CD14-positive monocyte (primary cell): ENCODE results near the gene TMEM44. TPM values are rescaled to one million over a fixed set of nuclear protein-coding genes. Genes with fewer than 3 reads are reported as not detected.

Experiments
- DNase-seq, 3 donors: peaks; one replicate each; pipeline ENCODE4 v3.0.0-alpha.2; 2011 to 2022
- H2AFZ ChIP-seq: 2 replicates; pipeline ENCODE4 v1.6.0; 2012; ENCODE audit warnings: mild to moderate bottlenecking, low read depth, low read length, inconsistent platforms; ENCODE audit not compliant: insufficient read depth, poor library complexity, severe bottlenecking
- H3K27ac ChIP-seq, 2 donors: 1 replicate in 1 of 2; 2 replicates in 1 of 2; pipeline ENCODE4 v1.5.1; 2012 to 2013; ENCODE audit warnings: low read length in 2 of 2, control low read depth in 1 of 2, inconsistent platforms in 1 of 2, low read depth in 1 of 2, mild to moderate bottlenecking in 1 of 2
- H3K27me3 ChIP-seq, 2 donors: one replicate each; pipeline versions ENCODE4 v1.6.0 to v1.6.1; 2011 to 2013; ENCODE audit warnings: low read length in 2 of 2; ENCODE audit not compliant: control insufficient read depth in 2 of 2, insufficient read depth in 2 of 2
- H3K36me3 ChIP-seq, 2 donors: replicated peaks in 1 of 2; 1 replicate in 1 of 2; 2 replicates in 1 of 2; pipeline versions ENCODE4 v1.5.1 to v1.6.1; 2012 to 2013; ENCODE audit warnings: low read length in 2 of 2, control low read depth in 1 of 2, inconsistent platforms in 1 of 2, mild to moderate bottlenecking in 1 of 2; ENCODE audit not compliant: insufficient read depth in 2 of 2, control insufficient read depth in 1 of 2
- H3K4me1 ChIP-seq, 2 donors: 1 replicate in 1 of 2; 2 replicates in 1 of 2; pipeline versions ENCODE4 v1.5.1 to v1.6.1; 2012 to 2013; ENCODE audit warnings: low read length in 2 of 2, control low read depth in 1 of 2, inconsistent platforms in 1 of 2, mild to moderate bottlenecking in 1 of 2, moderate library complexity in 1 of 2; ENCODE audit not compliant: insufficient read depth in 2 of 2, control insufficient read depth in 1 of 2
- H3K4me2 ChIP-seq: replicated peaks from 2 replicates; pipeline ENCODE3; 2012; ENCODE audit warnings: low read length, moderate library complexity, mild to moderate bottlenecking; ENCODE audit not compliant: poor library complexity, severe bottlenecking; ENCODE audit errors: extremely low read depth
- H3K4me3 ChIP-seq, 3 experiments: fragments of 200-600 bp in 1 of 3; sonication (generic) in 1 of 3; replicated peaks in 1 of 3; 1 replicate in 2 of 3; 2 replicates in 1 of 3; pipeline ENCODE4 v1.5.1; 2011 to 2013; ENCODE audit warnings: low read length in 3 of 3, mild to moderate bottlenecking in 3 of 3, control low read depth in 2 of 3, low read depth in 2 of 3, inconsistent platforms in 1 of 3, moderate library complexity in 1 of 3
- H3K79me2 ChIP-seq: 2 replicates; pipeline ENCODE4 v1.6.0; 2012; ENCODE audit warnings: mild to moderate bottlenecking, control low read depth, inconsistent platforms, low read length, moderate library complexity; ENCODE audit not compliant: insufficient read depth
- H3K9ac ChIP-seq: 2 replicates; pipeline ENCODE4 v1.6.0; 2017; ENCODE audit warnings: low read length, mild to moderate bottlenecking; ENCODE audit not compliant: insufficient read depth, poor library complexity, severe bottlenecking
- H3K9me3 ChIP-seq, 2 donors: replicated peaks in 1 of 2; 1 replicate in 1 of 2; 2 replicates in 1 of 2; pipeline versions ENCODE4 v1.5.1 to v1.6.1; 2012 to 2013; ENCODE audit warnings: low read length in 2 of 2, control low read depth in 1 of 2; ENCODE audit not compliant: control insufficient read depth in 1 of 2, insufficient read depth in 1 of 2
- H4K20me1 ChIP-seq: 2 replicates; pipeline ENCODE4 v1.6.0; 2012; ENCODE audit warnings: mild to moderate bottlenecking, low read length, control low read depth, moderate library complexity; ENCODE audit not compliant: insufficient read depth
- H3K27ac Mint-ChIP-seq, 7 donors: one replicate each; pipeline ENCODE4 v1.8.0; 2020; ENCODE audit warnings: mild to moderate bottlenecking in 7 of 7, mixed read lengths in 7 of 7, moderate library complexity in 6 of 7, inconsistent platforms in 2 of 7
- H3K27me3 Mint-ChIP-seq, 3 donors: one replicate each; pipeline ENCODE4 v1.8.0; 2021 to 2022; ENCODE audit warnings: low read depth in 3 of 3, mild to moderate bottlenecking in 3 of 3, mixed read lengths in 3 of 3, moderate library complexity in 3 of 3, inconsistent platforms in 1 of 3
- H3K36me3 Mint-ChIP-seq, 2 donors: one replicate each; pipeline ENCODE4 v1.8.0; 2020; ENCODE audit warnings: mixed read lengths in 2 of 2, inconsistent platforms in 1 of 2, mild to moderate bottlenecking in 1 of 2
- H3K4me1 Mint-ChIP-seq: one replicate; pipeline ENCODE4 v1.8.0; 2020; ENCODE audit warnings: mild to moderate bottlenecking, mixed read lengths
- H3K4me3 Mint-ChIP-seq, 2 donors: one replicate each; pipeline ENCODE4 v1.8.0; 2020; ENCODE audit warnings: mild to moderate bottlenecking in 2 of 2, mixed read lengths in 2 of 2, moderate library complexity in 1 of 2
- H3K9me3 Mint-ChIP-seq, 7 donors: one replicate each; pipeline ENCODE4 v1.8.0; 2020 to 2022; ENCODE audit warnings: mixed read lengths in 7 of 7, mild to moderate bottlenecking in 6 of 7, moderate library complexity in 6 of 7, inconsistent platforms in 2 of 7
- CTCF ChIP-seq: fragments of 200-600 bp; IDR thresholded peaks from one replicate; pipeline ENCODE4 v1.8.0; 2022; ENCODE audit warnings: antibody characterized with exemption, mild to moderate bottlenecking
- WGBS: methylation state at CpG from one replicate; pipeline ENCODE4 v1.1.5; 2013; ENCODE audit warnings: missing lambda C conversion rate; ENCODE audit not compliant: insufficient coverage; 5-methylcytosine and 5-hydroxymethylcytosine counted together
- intact Hi-C, 2 donors: fragments of 100-400 bp; cut with micrococcal nuclease; formaldehyde crosslinking; loops; one replicate each; pipeline versions ENCODE4 v1.15.0 to v1.15.1; 2023
- polyA plus RNA-seq, 3 donors: library from polyadenylated mRNA; depleted of rRNA in 1 of 3; unstranded in 2 of 3; stranded (reverse) in 1 of 3; fragments of 300-500 nt in 2 of 3; fragments of >200 nt in 1 of 3; fragmentation: Illumina TruSeq in 2 of 3; gene quantifications; 1 replicate in 2 of 3; 2 replicates in 1 of 3; pipeline ENCODE4 v1.2.3, GENCODE V29; 2012 to 2021

The TMEM44 gene
- polyA plus RNA-seq, 3 donors, result 0.68 TPM; not detected in 2

DNA sequence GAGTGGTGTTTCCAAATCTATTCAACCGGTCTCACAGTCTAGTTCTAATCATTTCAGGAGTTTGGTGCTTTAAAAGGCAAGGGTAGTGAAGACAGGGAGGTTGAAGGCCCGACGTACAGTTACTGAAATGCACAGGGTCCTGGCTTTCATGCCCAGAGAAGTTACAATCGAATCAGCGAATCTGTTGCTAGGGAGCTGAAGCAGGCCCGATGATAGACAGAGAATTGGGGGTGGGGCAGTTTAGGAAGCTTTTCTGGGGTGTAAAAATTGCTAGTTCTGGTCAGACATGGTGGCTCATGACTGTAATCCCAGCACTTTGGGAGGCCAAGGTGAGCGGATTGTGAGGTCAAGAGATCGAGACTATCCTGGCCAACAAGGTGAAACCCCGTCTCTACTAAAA lies 83.4 kb downstream of the TMEM44 start:
- no peaks in the 10 kb centered on the region for H3K4me1 ChIP-seq
- no peak for DNase-seq
- H3K9me3 ChIP-seq, result no peaks in the 10 kb centered on the region
- Mint-ChIP-seq H3K4me1 (peaks cover 2% of the 10 kb centered on the region), H3K27me3 (peaks cover 0 to 8% (median 2%) of the 10 kb centered on the region in 3 donors), H3K4me3 (no peak overlapping the region), H3K27ac (no peak overlapping the region), H3K36me3 (no peaks in the 10 kb centered on the region), H3K9me3 (peaks cover 0 to 20% (median 9%) of the 10 kb centered on the region in 7 donors)
- H3K27me3 ChIP-seq, result no peaks in the 10 kb centered on the region
- no peaks in the 10 kb centered on the region for H4K20me1 ChIP-seq
- no peak overlapping the region for H3K9ac ChIP-seq
- intact Hi-C loops, result no loop called here
- WGBS, result 91% methylated on average over 6 of the region's 9 CpGs
- no peak overlapping the region for H3K4me3 ChIP-seq
- H3K27ac ChIP-seq, result no peak overlapping the region
- no peak for TF ChIP-seq CTCF
- no peaks in the 10 kb centered on the region for H3K79me2 ChIP-seq
- H3K36me3 ChIP-seq, result no peaks in the 10 kb centered on the region
- H3K4me2 ChIP-seq, result no peak overlapping the region
- H2AFZ ChIP-seq, result no peak overlapping the region

DNA sequence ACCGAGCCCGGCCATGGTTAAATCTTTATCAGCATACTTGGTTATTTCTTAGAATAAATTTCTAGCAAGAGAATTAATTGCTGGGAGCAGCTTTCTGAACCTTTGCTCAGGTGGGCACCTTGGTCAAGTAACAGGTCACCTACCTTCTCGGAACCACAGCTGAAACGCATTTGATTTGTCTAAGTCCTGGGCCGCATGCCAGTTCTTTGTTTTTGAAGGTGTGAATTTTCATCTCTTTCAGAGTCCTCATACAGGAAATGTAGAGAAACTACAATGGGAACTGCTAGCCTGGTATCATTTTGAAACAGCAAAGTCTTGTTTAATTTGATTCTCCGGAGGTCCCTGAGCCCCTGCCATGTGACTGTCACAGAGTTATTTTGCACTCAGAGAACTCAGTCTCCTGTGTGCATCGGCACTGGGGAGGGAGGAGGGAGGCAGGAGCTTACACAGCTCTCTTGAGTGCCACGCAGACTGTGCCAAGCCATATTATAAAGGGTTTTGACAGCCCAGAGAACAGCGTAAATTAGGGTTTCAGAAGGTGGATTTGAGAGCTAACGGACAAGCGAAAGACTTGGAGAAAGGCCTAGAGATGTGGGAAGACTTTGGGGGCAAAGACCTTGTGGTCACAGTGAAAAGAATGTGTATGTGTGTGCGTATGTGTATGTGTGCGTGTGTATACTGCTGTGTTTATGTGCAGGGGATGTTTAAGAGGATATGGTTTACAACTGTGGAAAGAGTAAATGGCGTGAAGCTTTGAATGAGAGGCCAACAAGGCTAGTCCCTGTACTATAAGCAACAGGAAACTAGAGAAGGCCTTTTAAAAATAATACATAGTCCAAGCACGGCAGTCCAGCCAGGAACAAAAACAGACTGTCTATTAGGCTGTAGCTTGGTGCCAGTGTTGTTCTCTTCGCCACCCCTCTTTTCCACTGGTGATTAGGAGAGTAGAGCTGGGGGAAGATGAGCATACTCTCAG lies 84.6 kb downstream of the TMEM44 start:
- intact Hi-C loops, result no loop called here
- H3K9me3 ChIP-seq, result no peaks in the 10 kb centered on the region
- H3K9me3 Mint-ChIP-seq, result peaks cover 0 to 20% (median 9%) of the 10 kb centered on the region in 7 donors
- H3K27me3 ChIP-seq, result no peaks in the 10 kb centered on the region
- no peak overlapping the region for H3K4me3 Mint-ChIP-seq
- no peak overlapping the region for H3K4me2 ChIP-seq
- H3K36me3 ChIP-seq, result no peaks in the 10 kb centered on the region
- H4K20me1 ChIP-seq, result no peaks in the 10 kb centered on the region
- over 99% methylated on average over 8 of the region's 16 CpGs for WGBS
- TF ChIP-seq CTCF, result no peak
- H3K4me1 ChIP-seq, result no peaks in the 10 kb centered on the region
- H3K79me2 ChIP-seq, result no peaks in the 10 kb centered on the region
- no peak overlapping the region for H2AFZ ChIP-seq
- peak overlapping the region in 1 of 7 donors; percentile 10 for H3K27ac Mint-ChIP-seq
- H3K27ac ChIP-seq, result no peak overlapping the region
- H3K27me3 Mint-ChIP-seq, result peaks cover 0 to 8% (median 2%) of the 10 kb centered on the region in 3 donors
- no peaks in the 10 kb centered on the region for H3K36me3 Mint-ChIP-seq
- no peak overlapping the region for H3K9ac ChIP-seq
- H3K4me3 ChIP-seq, result no peak overlapping the region
- H3K4me1 Mint-ChIP-seq, result peaks cover 2% of the 10 kb centered on the region
- DNase-seq, result no peak
